A549 (cell line): ENCODE measurements around the gene PTPN14. TPM values are rescaled to one million over a fixed set of nuclear protein-coding genes. Genes with fewer than 3 reads are reported as not detected.

Experiments
- ATAC-seq, 2 experiments: fragments of 200-7000 bp in 1 of 2; fragments of >200 bp in 1 of 2; cut with Nextera tagmentation in 1 of 2; cut with Tn5 transposase in 1 of 2; 3 replicates each; pipeline versions ENCODE4 v1.8.0 to v1.9.1; 2018 to 2020; ENCODE audit warnings: mild to moderate bottlenecking in 1 of 2, moderate library complexity in 1 of 2
- CTCF ChIA-PET: fragments of 300-600 bp; sonication (Branson Sonifier 250); formaldehyde crosslinking; extraction: SDS; loops from one replicate; lab custom pipeline; 2021; ENCODE audit warnings: antibody characterized with exemption, inconsistent platforms; lab: Yijun Ruan, JAX
- POLR2A ChIA-PET: fragments of 350-600 bp; formaldehyde crosslinking; extraction: SDS; loops from one replicate; lab custom pipeline; 2021; ENCODE audit warnings: antibody characterized with exemption, inconsistent platforms; lab: Yijun Ruan, JAX
- DNase-seq, 2 experiments: peaks; one replicate each; pipeline versions ENCODE4 v3.0.0 to v3.0.0-alpha.2; 2011 to 2016; ENCODE audit warnings: low read depth in 1 of 2, low spot score in 1 of 2
- FAIRE-seq: peaks from 2 replicates; lab custom pipeline; 2011; peaks lifted over from hg19 to GRCh38; lab: Jason Lieb, UNC
- H3K27ac ChIP-seq, 2 experiments: fragments of >200 bp; sonication (Bioruptor Twin); formaldehyde crosslinking; 3 replicates each; pipeline ENCODE4 v1.5.1; 2016 to 2017
- H3K4me1 ChIP-seq: fragments of >200 bp; sonication (Bioruptor Twin); formaldehyde crosslinking; 3 replicates; pipeline ENCODE4 v1.6.1; 2016
- H3K4me2 ChIP-seq: fragments of >200 bp; sonication (Bioruptor Twin); formaldehyde crosslinking; 3 replicates; pipeline ENCODE4 v1.6.1; 2016
- H3K4me3 ChIP-seq: fragments of >200 bp; sonication (Bioruptor Twin); formaldehyde crosslinking; 3 replicates; pipeline ENCODE4 v1.5.1; 2016
- H3K9me3 ChIP-seq: fragments of >200 bp; sonication (Bioruptor Twin); formaldehyde crosslinking; 3 replicates; pipeline ENCODE4 v1.6.1; 2016
- BHLHE40 ChIP-seq: IDR thresholded peaks from 2 replicates; pipeline ENCODE4 v1.6.1; 2012; ENCODE audit warnings: low read depth, low read length, inconsistent platforms
- CHD4 ChIP-seq: fragments of 200-600 bp; sonication (generic); IDR thresholded peaks from 2 replicates; pipeline ENCODE4 v1.6.1; 2016; ENCODE audit warnings: antibody characterized with exemption, mild to moderate bottlenecking, borderline replicate concordance
- EHMT2 ChIP-seq: fragments of 200-600 bp; sonication (generic); IDR thresholded peaks from 2 replicates; pipeline ENCODE4 v1.6.1; 2016; ENCODE audit warnings: antibody characterized with exemption, low read depth, mild to moderate bottlenecking, moderate library complexity
- EP300 ChIP-seq, 2 experiments: fragments of >200 bp; sonication (Bioruptor Twin); formaldehyde crosslinking; IDR thresholded peaks; 2 replicates in 1 of 2; 3 replicates in 1 of 2; pipeline ENCODE4 v1.6.1; 2016 to 2017
- ESRRA ChIP-seq: fragments of 150-350 bp; IDR thresholded peaks from 2 replicates; pipeline ENCODE4 v1.6.1; 2014; ENCODE audit warnings: mild to moderate bottlenecking, low read length, borderline replicate concordance
- FOSL2 ChIP-seq, 2 experiments: fragments of 450-650 bp in 1 of 2; fragments of >200 bp in 1 of 2; sonication (Bioruptor Twin) in 1 of 2; formaldehyde crosslinking; IDR thresholded peaks; 2 replicates each; pipeline versions ENCODE4 v1.5.0 to v1.6.1; 2016 to 2020; ENCODE audit warnings: mild to moderate bottlenecking in 1 of 2, moderate library complexity in 1 of 2
- HOXA7 ChIP-seq: fragments of 250-450 bp; sonication (Bioruptor Pico); IDR thresholded peaks from 2 replicates; pipeline ENCODE4 v1.5.0; 2020; ENCODE audit warnings: mild to moderate bottlenecking, moderate library complexity
- HOXB13 ChIP-seq: fragments of 250-450 bp; sonication (Bioruptor Pico); IDR thresholded peaks from 2 replicates; pipeline ENCODE4 v1.5.0; 2020; ENCODE audit warnings: low read depth, mild to moderate bottlenecking, moderate library complexity
- HOXB5 ChIP-seq: fragments of 250-450 bp; sonication (Bioruptor Pico); IDR thresholded peaks from 2 replicates; pipeline ENCODE4 v1.5.0; 2020; ENCODE audit warnings: mild to moderate bottlenecking, moderate library complexity
- JUN ChIP-seq, 2 experiments: fragments of >200 bp; sonication (Bioruptor Twin); formaldehyde crosslinking; IDR thresholded peaks; 2 replicates in 1 of 2; 3 replicates in 1 of 2; pipeline ENCODE4 v1.6.1; 2016 to 2017
- KDM1A ChIP-seq: fragments of 200-600 bp; sonication (generic); IDR thresholded peaks from 2 replicates; pipeline ENCODE4 v1.6.1; 2016; ENCODE audit warnings: low read depth, mild to moderate bottlenecking
- MYC ChIP-seq: IDR thresholded peaks from 2 replicates; pipeline ENCODE4 v1.6.1; 2012; ENCODE audit warnings: mild to moderate bottlenecking, inconsistent platforms, low read length, improper control_type of control experiment, borderline replicate concordance
- NFE2L2 ChIP-seq: fragments of 150-350 bp; conservative IDR thresholded peaks from 2 replicates; pipeline ENCODE4 v1.6.1; 2014; ENCODE audit warnings: low read length
- NPAS2 ChIP-seq: fragments of 250-450 bp; sonication (Bioruptor Pico); IDR thresholded peaks from 2 replicates; pipeline ENCODE4 v1.8.0; 2022; ENCODE audit warnings: mild to moderate bottlenecking, moderate library complexity, borderline replicate concordance
- POLR2A ChIP-seq: IDR thresholded peaks from 2 replicates; pipeline ENCODE4 v1.6.1; 2012; ENCODE audit warnings: mild to moderate bottlenecking, low read length
- POLR2AphosphoS2 ChIP-seq: conservative IDR thresholded peaks from 2 replicates; pipeline ENCODE4 v1.6.1; 2012; ENCODE audit warnings: low read length, improper control_type of control experiment, inconsistent platforms
- RARB ChIP-seq: fragments of 250-450 bp; sonication (Bioruptor Pico); IDR thresholded peaks from 2 replicates; pipeline ENCODE4 v1.8.0; 2021; ENCODE audit warnings: mild to moderate bottlenecking, moderate library complexity
- RCOR1 ChIP-seq: fragments of 150-350 bp; IDR thresholded peaks from 2 replicates; pipeline ENCODE4 v1.6.1; 2014; ENCODE audit warnings: antibody characterized with exemption, low read length, low read depth
- RFX5 ChIP-seq: fragments of 450-650 bp; IDR thresholded peaks from 2 replicates; pipeline ENCODE4 v1.7.1; 2014; ENCODE audit warnings: antibody characterized with exemption, mild to moderate bottlenecking, moderate library complexity
- RNF2 ChIP-seq: fragments of 200-600 bp; sonication (generic); IDR thresholded peaks from 2 replicates; pipeline ENCODE4 v1.6.1; 2016; ENCODE audit warnings: low read depth, mild to moderate bottlenecking, antibody characterized with exemption, moderate library complexity, borderline replicate concordance
- SMC3 ChIP-seq: fragments of >200 bp; sonication (Bioruptor Twin); formaldehyde crosslinking; IDR thresholded peaks from 3 replicates; pipeline ENCODE4 v1.6.1; 2018; ENCODE audit warnings: inconsistent platforms
- ZC3H11A ChIP-seq: fragments of 450-650 bp; IDR thresholded peaks from 2 replicates; pipeline ENCODE4 v1.6.1; 2014; ENCODE audit warnings: antibody characterized with exemption, mild to moderate bottlenecking
- ZSCAN20 ChIP-seq: fragments of 250-450 bp; sonication (Bioruptor Pico); IDR thresholded peaks from 2 replicates; pipeline ENCODE4 v1.8.0; 2022; ENCODE audit warnings: mild to moderate bottlenecking, moderate library complexity
- WGBS: methylation state at CpG from one replicate; pipeline ENCODE4 v1.1.6; 2017; ENCODE audit errors: missing lambda C conversion rate; 5-methylcytosine and 5-hydroxymethylcytosine counted together
- polyA plus RNA-seq, 4 experiments: library from polyadenylated mRNA; depleted of rRNA in 3 of 4; stranded (reverse); fragments of >200 nt; fragmentation: RNase III in 1 of 4; extraction: RNeasy Plus Mini Kit Qiagen cat#74134 plus additional on column Dnase treatment in 1 of 4; gene quantifications; 2 replicates in 3 of 4; 3 replicates in 1 of 4; pipeline ENCODE4 v1.2.3, GENCODE V29; 2011 to 2017
- TF ChIP-seq, protein P1 (sequence below): fragments of 250-450 bp; sonication (Bioruptor Pico); IDR thresholded peaks from 2 replicates; pipeline ENCODE4 v1.5.0; 2020; ENCODE audit warnings: low read depth, mild to moderate bottlenecking, moderate library complexity
- TF ChIP-seq, protein P2 (sequence below): fragments of 450-650 bp; IDR thresholded peaks from 2 replicates; pipeline ENCODE4 v1.6.1; 2014; ENCODE audit warnings: antibody characterized with exemption
- TF ChIP-seq, protein P3 (sequence below): fragments of 150-350 bp; IDR thresholded peaks from 2 replicates; pipeline ENCODE4 v1.6.1; 2014; ENCODE audit warnings: low read depth, mild to moderate bottlenecking, low read length
- TF ChIP-seq, protein P4 (sequence below): IDR thresholded peaks from 2 replicates; pipeline ENCODE4 v1.6.1; 2012; ENCODE audit warnings: low read depth, borderline replicate concordance
- TF ChIP-seq, protein P5 (sequence below): IDR thresholded peaks from 2 replicates; pipeline ENCODE4 v1.6.1; 2012
- TF ChIP-seq, protein P6 (sequence below): fragments of 200-600 bp; sonication (generic); IDR thresholded peaks from 2 replicates; pipeline ENCODE4 v1.6.1; 2016; ENCODE audit warnings: antibody characterized with exemption, mild to moderate bottlenecking, moderate library complexity

PTPN14 gene
- polyA plus RNA-seq, 2 of the 4 experiments (the other 2 are of a cell fraction), result 9.2 to 10.0 TPM

DNA sequence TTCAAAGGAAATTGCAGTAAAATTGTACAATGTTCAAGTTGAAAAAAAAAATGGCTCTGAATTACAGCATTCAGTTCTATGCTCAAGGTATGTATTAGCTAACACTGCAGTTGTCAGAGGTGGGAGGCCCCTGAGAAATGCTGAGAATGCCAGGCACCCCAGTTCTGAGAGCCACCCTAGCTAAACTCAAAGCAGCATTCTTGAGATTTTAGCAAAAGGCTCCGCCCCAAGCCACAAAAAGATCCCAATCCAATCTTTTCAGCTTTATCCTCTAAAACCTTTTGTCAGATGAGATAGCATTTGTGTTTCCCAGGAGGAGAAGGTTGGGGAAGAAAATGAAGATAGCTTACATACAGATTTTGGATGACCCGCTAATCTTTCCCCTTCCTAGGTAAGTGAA lies 201.6 kb downstream of the PTPN14 start:
- no peaks in the 10 kb centered on the region for H3K9me3 ChIP-seq
- 92% methylated on average over 2 of the region's 2 CpGs for WGBS
- no peak overlapping the region for H3K4me2 ChIP-seq
- H3K27ac ChIP-seq, result no peak overlapping the region
- FAIRE-seq, result no peak
- H3K4me1 ChIP-seq, result 0 out of 3 replicates have a peak, but pooled peaks cover 5% of the 10 kb centered on the region
- ChIA-PET POLR2A (no interaction called here), CTCF (interaction anchor here (1.6 to 3.0 kb wide), 3 partner anchors 17 to 235 kb away, joined by 6 to 24 read pairs (median 8); no protein-coding TSS in a partner anchor)
- H3K4me3 ChIP-seq, result no peak overlapping the region
- DNase-seq, result no peak
- ATAC-seq, result no peak
- TF ChIP-seq ESRRA (no peak), MYC (no peak), POLR2AphosphoS2 (no peak), RARB (CRISPR knock-in tag) (no peak)
- TF ChIP-seq, protein P1, sequence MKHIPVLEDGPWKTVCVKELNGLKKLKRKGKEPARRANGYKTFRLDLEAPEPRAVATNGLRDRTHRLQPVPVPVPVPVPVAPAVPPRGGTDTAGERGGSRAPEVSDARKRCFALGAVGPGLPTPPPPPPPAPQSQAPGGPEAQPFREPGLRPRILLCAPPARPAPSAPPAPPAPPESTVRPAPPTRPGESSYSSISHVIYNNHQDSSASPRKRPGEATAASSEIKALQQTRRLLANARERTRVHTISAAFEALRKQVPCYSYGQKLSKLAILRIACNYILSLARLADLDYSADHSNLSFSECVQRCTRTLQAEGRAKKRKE (CRISPR knock-in tag), result no peak

DNA sequence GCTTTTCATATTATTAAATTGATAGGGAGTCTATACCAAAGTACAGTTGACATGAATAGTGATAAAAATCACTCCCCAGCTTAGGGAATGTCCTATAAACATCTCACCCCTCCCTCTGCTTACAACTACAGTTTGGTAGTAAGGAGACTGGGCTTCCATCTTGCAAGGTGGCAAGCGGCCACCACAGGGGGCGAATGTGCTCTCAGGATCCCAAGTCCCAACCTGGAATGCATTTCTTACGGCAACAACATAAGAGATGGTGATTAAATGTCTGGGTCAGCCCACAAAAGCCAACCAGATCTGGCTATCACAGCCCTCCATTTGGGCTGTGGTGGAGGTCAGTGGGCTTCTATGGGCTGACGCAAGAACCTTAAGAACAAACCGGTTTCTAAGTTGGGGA lies 202.4 kb downstream of the PTPN14 start:
- POLR2A ChIA-PET, result no interaction called here
- FAIRE-seq, result no peak

DNA sequence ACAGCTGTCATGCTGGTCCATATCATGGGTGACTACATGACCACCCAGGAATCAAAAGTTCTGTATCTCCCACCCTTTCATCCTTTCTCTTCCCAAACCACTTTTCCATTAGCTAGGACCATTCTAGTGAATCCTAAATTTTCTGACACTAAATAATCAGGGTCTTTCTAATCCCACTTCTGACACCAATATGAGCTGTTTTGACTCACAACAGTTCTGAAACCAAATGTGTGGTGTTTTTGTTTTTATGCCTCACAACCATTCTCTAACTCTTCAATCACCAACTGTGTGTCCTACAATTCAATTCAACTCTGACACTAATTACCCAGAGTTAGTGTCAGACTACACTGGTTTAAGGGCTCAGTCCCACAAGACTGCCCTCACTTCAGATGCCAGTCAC lies 206.5 kb downstream of the PTPN14 start:
- H3K27ac ChIP-seq, result no peak overlapping the region
- POLR2A ChIA-PET, result no interaction called here
- no peak for ATAC-seq
- no peak for DNase-seq
- no peaks in the 10 kb centered on the region for H3K9me3 ChIP-seq
- no peak overlapping the region for H3K4me3 ChIP-seq
- 0 out of 3 replicates have a peak, but pooled peaks cover 3% of the 10 kb centered on the region for H3K4me1 ChIP-seq
- CTCF ChIA-PET, result interaction anchor here (0.8 to 3.7 kb wide), 6 partner anchors 9 to 290 kb away, joined by 3 to 42 read pairs (median 6); no protein-coding TSS in a partner anchor
- no peak for FAIRE-seq
- H3K4me2 ChIP-seq, result no peak overlapping the region
- TF ChIP-seq, protein P2, sequence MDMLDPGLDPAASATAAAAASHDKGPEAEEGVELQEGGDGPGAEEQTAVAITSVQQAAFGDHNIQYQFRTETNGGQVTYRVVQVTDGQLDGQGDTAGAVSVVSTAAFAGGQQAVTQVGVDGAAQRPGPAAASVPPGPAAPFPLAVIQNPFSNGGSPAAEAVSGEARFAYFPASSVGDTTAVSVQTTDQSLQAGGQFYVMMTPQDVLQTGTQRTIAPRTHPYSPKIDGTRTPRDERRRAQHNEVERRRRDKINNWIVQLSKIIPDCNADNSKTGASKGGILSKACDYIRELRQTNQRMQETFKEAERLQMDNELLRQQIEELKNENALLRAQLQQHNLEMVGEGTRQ, result no peak
- TF ChIP-seq BHLHE40 (no peak), POLR2A (no peak), RARB (CRISPR knock-in tag) (no peak), SMC3 (no peak), HOXB5 (CRISPR knock-in tag) (no peak), KDM1A (no peak), ZSCAN20 (CRISPR knock-in tag) (no peak), EP300 (IDR thresholded peaks at IDR 0.05) (no peak), ZC3H11A (no peak), JUN (IDR thresholded peaks at IDR 0.05) (no peak), RFX5 (no peak), HOXB13 (CRISPR knock-in tag) (no peak)
- TF ChIP-seq, protein P3, sequence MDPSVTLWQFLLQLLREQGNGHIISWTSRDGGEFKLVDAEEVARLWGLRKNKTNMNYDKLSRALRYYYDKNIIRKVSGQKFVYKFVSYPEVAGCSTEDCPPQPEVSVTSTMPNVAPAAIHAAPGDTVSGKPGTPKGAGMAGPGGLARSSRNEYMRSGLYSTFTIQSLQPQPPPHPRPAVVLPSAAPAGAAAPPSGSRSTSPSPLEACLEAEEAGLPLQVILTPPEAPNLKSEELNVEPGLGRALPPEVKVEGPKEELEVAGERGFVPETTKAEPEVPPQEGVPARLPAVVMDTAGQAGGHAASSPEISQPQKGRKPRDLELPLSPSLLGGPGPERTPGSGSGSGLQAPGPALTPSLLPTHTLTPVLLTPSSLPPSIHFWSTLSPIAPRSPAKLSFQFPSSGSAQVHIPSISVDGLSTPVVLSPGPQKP, result no peak
- TF ChIP-seq, protein P4, sequence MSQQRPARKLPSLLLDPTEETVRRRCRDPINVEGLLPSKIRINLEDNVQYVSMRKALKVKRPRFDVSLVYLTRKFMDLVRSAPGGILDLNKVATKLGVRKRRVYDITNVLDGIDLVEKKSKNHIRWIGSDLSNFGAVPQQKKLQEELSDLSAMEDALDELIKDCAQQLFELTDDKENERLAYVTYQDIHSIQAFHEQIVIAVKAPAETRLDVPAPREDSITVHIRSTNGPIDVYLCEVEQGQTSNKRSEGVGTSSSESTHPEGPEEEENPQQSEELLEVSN, result no peak

More for the DNA sequence above, 202.4 kb downstream of the PTPN14 start:
- Histone ChIP-seq H3K4me3 (no peak overlapping the region), H3K4me1 (0 out of 3 replicates have a peak, but pooled peaks cover 5% of the 10 kb centered on the region), H3K9me3 (no peaks in the 10 kb centered on the region), H3K27ac (no peak overlapping the region), H3K4me2 (no peak overlapping the region)
- DNase-seq, result no peak
- CTCF ChIA-PET, result interaction anchor here (1.0 to 3.0 kb wide), 4 partner anchors 10 to 236 kb away, joined by 3 to 24 read pairs (median 7); no protein-coding TSS in a partner anchor
- WGBS, result 90% methylated on average over 5 of the region's 5 CpGs
- no peak for TF ChIP-seq POLR2A
- no peak for TF ChIP-seq FOSL2 (IDR thresholded peaks at IDR 0.05)
- no peak for TF ChIP-seq FOSL2 (CRISPR knock-in tag; IDR thresholded peaks at IDR 0.05)
- TF ChIP-seq JUN (IDR thresholded peaks at IDR 0.05), result no peak
- TF ChIP-seq CHD4, result no peak
- no peak for TF ChIP-seq RARB (CRISPR knock-in tag)
- TF ChIP-seq, protein P5, sequence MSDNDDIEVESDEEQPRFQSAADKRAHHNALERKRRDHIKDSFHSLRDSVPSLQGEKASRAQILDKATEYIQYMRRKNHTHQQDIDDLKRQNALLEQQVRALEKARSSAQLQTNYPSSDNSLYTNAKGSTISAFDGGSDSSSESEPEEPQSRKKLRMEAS, result no peak
- TF ChIP-seq HOXA7 (CRISPR knock-in tag), result no peak
- TF ChIP-seq RNF2, result no peak
- TF ChIP-seq NPAS2, result no peak
- no peak for TF ChIP-seq HOXB13 (CRISPR knock-in tag)
- no peak for TF ChIP-seq POLR2AphosphoS2
- TF ChIP-seq MYC, result no peak
- TF ChIP-seq, protein P6, sequence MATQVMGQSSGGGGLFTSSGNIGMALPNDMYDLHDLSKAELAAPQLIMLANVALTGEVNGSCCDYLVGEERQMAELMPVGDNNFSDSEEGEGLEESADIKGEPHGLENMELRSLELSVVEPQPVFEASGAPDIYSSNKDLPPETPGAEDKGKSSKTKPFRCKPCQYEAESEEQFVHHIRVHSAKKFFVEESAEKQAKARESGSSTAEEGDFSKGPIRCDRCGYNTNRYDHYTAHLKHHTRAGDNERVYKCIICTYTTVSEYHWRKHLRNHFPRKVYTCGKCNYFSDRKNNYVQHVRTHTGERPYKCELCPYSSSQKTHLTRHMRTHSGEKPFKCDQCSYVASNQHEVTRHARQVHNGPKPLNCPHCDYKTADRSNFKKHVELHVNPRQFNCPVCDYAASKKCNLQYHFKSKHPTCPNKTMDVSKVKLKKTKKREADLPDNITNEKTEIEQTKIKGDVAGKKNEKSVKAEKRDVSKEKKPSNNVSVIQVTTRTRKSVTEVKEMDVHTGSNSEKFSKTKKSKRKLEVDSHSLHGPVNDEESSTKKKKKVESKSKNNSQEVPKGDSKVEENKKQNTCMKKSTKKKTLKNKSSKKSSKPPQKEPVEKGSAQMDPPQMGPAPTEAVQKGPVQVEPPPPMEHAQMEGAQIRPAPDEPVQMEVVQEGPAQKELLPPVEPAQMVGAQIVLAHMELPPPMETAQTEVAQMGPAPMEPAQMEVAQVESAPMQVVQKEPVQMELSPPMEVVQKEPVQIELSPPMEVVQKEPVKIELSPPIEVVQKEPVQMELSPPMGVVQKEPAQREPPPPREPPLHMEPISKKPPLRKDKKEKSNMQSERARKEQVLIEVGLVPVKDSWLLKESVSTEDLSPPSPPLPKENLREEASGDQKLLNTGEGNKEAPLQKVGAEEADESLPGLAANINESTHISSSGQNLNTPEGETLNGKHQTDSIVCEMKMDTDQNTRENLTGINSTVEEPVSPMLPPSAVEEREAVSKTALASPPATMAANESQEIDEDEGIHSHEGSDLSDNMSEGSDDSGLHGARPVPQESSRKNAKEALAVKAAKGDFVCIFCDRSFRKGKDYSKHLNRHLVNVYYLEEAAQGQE, result no peak
- TF ChIP-seq EHMT2, result no peak
- TF ChIP-seq NFE2L2, result no peak
- no peak for TF ChIP-seq RCOR1
- TF ChIP-seq RFX5, result no peak
- ATAC-seq, result no peak
